ENCODE results near the gene ARHGEF25. TPM values are rescaled to one million over a fixed set of nuclear protein-coding genes. Genes with fewer than 3 reads are reported as not detected.

ARHGEF25 gene
- total RNA-seq, 4 donors from 2014 or later = 77.7 to 133 (median 111) TPM

DNA sequence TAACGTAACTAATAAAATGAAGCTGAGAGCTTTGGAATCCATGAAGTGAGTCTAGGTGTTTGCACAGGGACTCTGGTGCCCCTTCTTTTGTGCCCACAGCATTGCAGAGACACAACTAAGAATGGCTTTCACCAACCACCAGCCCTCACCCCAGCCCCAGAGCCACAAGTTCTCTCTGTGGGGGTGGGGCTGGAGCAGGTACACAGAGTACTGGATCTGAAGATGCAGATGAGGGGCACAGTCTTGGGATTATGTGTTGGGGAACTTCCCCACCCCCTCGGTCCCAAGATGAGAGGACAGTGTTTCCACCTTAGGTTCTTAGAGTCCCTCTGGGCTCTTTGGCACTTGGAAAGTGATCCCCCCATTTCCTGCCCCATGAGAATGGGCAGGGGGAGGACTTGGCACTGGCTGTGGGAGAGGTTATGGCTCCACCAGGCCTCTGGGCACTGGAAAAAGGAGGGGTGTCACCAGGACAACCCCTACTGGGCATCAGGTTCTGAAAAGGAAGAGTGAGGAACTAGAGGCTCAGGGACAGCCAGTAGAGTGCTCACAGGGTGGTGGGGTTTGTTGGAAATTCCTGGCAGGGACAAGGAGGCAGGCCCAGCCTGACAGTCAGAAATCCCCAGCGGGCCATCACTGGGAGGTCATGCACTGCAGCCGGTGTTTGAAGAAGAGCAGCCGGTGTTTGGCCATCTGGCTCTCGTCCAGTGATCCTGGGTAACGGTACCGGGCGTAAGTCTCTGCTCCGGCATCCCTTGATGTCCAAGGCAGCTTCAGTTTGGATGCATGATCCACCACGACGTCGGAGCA is 15.1 kb downstream of the ARHGEF25 start:
- TF ChIP-seq EP300 (IDR thresholded peaks at IDR 0.05) (no peak), POLR2AphosphoS5 (IDR thresholded peaks at IDR 0.05) (no peak)
- intact Hi-C loops (cut with DNase I) = no loop called here
- H3K9me3 ChIP-seq = no peaks in the 10 kb centered on the region
- DNase-seq (ENCODE audit: extremely low spot score) = no peak
- peaks cover 1 to 65% (median 3%) of the 10 kb centered on the region in 4 donors for H3K27me3 ChIP-seq
- H3K36me3 ChIP-seq = peaks cover 0 to 42% (median 19%) of the 10 kb centered on the region in 4 donors
- H3K27ac ChIP-seq (replicated peaks in 1 of 4) = no peak overlapping the region
- no peak overlapping the region for H3K4me3 ChIP-seq
- H3K4me1 ChIP-seq = peaks cover 10 to 36% (median 21%) of the 10 kb centered on the region in 4 donors
- WGBS = 35% methylated on average over 11 of the region's 13 CpGs

DNA sequence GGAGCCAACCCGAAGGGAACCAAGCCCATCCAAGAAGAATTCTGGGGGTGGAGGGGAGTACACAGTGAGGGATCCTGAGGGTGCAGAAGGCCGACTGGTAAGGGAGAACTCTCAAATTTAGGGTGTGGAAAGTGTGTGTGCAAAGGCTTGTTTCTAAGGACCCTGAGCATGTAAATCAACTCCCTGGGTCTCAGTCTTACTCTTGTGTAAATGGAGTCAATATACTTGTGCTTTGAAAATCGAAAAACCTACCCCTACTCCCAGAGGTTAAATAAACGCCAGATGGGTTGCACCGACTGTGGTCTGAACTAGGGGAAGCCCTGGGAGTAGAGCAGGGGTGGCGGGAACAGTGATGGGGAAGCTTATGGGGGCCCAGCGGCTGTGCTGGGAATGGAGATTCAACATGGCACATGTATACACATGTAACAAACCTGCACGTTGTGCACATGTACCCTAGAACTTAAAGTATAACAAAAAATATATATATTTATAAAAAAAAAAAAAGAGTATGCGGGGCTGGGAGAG is 15.7 kb downstream of the ARHGEF25 start:
- H3K4me3 ChIP-seq = no peak overlapping the region
- no peak for DNase-seq (ENCODE audit: extremely low spot score)
- no peaks in the 10 kb centered on the region for H3K9me3 ChIP-seq
- WGBS = 51% methylated on average over 9 of the region's 9 CpGs
- intact Hi-C loops (cut with DNase I) = no loop called here
- peaks cover 0 to 42% (median 19%) of the 10 kb centered on the region in 4 donors for H3K36me3 ChIP-seq
- H3K4me1 ChIP-seq = peaks cover 8 to 36% (median 21%) of the 10 kb centered on the region in 4 donors
- H3K27ac ChIP-seq (replicated peaks in 1 of 4) = no peak overlapping the region
- TF ChIP-seq POLR2A (IDR thresholded peaks at IDR 0.05; ENCODE audit: low read depth) = no peak
- no peak for TF ChIP-seq EP300 (IDR thresholded peaks at IDR 0.05)
- no peak for TF ChIP-seq POLR2AphosphoS5 (IDR thresholded peaks at IDR 0.05)
- TF ChIP-seq, protein P1, sequence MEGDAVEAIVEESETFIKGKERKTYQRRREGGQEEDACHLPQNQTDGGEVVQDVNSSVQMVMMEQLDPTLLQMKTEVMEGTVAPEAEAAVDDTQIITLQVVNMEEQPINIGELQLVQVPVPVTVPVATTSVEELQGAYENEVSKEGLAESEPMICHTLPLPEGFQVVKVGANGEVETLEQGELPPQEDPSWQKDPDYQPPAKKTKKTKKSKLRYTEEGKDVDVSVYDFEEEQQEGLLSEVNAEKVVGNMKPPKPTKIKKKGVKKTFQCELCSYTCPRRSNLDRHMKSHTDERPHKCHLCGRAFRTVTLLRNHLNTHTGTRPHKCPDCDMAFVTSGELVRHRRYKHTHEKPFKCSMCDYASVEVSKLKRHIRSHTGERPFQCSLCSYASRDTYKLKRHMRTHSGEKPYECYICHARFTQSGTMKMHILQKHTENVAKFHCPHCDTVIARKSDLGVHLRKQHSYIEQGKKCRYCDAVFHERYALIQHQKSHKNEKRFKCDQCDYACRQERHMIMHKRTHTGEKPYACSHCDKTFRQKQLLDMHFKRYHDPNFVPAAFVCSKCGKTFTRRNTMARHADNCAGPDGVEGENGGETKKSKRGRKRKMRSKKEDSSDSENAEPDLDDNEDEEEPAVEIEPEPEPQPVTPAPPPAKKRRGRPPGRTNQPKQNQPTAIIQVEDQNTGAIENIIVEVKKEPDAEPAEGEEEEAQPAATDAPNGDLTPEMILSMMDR (IDR thresholded peaks at IDR 0.05) = no peak
- H3K27me3 ChIP-seq = peaks cover 0 to 65% (median 8%) of the 10 kb centered on the region in 4 donors

DNA sequence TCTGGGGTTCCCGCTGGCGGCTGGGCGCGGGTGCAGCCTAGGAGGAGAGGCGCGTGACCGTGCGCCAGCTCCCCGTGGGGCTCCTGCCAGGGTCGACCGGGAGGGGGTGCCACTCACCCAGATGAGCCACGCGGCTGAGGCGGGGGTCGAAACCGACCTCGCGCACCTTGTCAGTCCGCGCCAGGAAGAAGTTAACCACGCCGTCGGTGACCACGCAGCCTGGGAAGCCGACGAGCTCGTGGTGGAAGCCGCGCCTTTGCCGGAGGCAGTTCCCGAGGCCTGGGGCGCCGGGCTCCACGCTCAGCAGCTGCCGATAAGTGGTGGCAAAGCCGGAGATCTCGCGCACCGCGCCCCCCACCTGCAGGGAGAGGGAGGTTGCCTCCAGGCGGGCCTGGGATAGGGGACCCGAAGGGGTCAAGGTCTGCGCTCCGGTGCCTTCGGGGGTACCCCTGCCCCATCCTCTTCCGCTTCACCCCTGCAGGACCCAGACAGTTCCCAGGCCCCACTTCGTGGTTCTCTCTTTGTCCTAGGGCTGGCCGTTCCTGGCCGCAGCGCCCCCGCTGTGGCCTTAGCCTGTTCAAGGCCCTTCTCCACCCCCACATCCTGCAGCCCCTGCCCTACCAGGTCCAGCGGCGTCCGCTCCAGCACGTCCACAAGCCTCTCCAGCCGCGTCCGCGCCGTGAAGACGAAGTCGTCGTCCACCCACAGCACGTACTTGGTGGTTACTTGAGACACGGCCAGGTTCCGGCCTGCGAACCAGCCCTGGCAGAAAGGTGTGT is 16.5 kb downstream of the ARHGEF25 start:
- H3K4me3 ChIP-seq = no peak overlapping the region
- WGBS = 50% methylated on average over 38 of the region's 67 CpGs
- H3K27me3 ChIP-seq = peaks cover 0 to 67% (median 10%) of the 10 kb centered on the region in 4 donors
- intact Hi-C loops (cut with DNase I) = no loop called here
- peaks cover 12 to 40% (median 28%) of the 10 kb centered on the region in 4 donors for H3K4me1 ChIP-seq
- TF ChIP-seq POLR2A (IDR thresholded peaks at IDR 0.05; ENCODE audit: low read depth) = no peak
- TF ChIP-seq EP300 (IDR thresholded peaks at IDR 0.05) = no peak
- TF ChIP-seq, protein P1 (IDR thresholded peaks at IDR 0.05) = no peak
- no peak for TF ChIP-seq POLR2AphosphoS5 (IDR thresholded peaks at IDR 0.05)
- H3K9me3 ChIP-seq = no peaks in the 10 kb centered on the region
- DNase-seq (ENCODE audit: extremely low spot score) = no peak
- H3K27ac ChIP-seq (replicated peaks in 1 of 4) = no peak overlapping the region
- H3K36me3 ChIP-seq = peaks cover 0 to 37% (median 19%) of the 10 kb centered on the region in 4 donors

DNA sequence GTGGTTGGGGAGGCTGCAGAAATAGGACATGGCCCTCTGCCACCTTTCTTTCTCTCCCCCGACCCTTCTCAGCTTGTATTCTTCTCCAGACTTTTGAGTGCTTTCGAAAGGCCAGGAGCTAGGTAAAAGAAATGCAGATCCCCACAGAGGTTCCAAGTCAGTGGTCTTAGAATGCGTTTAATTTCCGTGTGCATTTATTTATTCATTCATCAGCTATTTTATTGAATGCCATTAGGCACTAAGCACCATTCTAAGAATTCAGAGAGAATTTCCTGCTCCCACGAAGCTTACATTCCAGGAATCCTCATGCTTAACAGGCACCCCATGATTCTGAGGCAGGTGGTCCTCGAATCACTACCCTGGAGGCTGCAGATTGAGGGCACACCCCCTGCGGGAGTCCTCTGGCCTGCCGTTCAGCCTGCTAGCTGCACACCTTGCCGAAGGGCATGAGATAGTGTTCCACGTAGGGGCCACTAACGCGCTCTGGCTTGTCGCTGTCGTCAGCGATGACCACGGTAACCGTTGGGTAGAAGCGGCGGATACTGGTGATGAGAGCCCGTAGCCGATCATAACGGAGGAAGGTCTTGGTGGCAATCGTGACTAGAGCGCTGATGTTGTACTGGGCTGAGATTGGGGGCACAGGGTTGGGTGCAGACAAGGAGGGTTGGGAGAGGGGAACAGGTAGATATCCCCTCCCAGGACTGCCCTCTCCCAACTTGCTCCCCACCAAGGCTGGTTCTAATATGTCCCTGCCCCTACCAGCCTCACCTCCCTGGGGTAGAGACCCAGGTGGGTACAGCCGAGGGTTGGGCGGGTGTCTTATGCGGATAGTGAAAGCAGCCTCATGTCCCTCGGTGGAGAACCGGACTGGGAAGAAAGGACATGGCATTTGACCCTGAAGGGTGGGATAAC is 17.3 kb downstream of the ARHGEF25 start:
- Histone ChIP-seq H3K9me3 (no peaks in the 10 kb centered on the region), H3K36me3 (peaks cover 0 to 37% (median 19%) of the 10 kb centered on the region in 4 donors), H3K4me1 (peaks cover 16 to 49% (median 36%) of the 10 kb centered on the region in 4 donors), H3K4me3 (no peak overlapping the region), H3K27ac (replicated peaks in 1 of 4) (no peak overlapping the region), H3K27me3 (peaks cover 0 to 74% (median 10%) of the 10 kb centered on the region in 4 donors)
- TF ChIP-seq, protein P1 (IDR thresholded peaks at IDR 0.05) = no peak
- no peak for TF ChIP-seq POLR2AphosphoS5 (IDR thresholded peaks at IDR 0.05)
- no peak for TF ChIP-seq POLR2A (IDR thresholded peaks at IDR 0.05; ENCODE audit: low read depth)
- no peak for TF ChIP-seq EP300 (IDR thresholded peaks at IDR 0.05)
- intact Hi-C loops (cut with DNase I) = no loop called here
- no peak for DNase-seq (ENCODE audit: extremely low spot score)
- WGBS = 78% methylated on average over 25 of the region's 29 CpGs
